Stimulated activated naive CD8-positive, alpha-beta T cell treated with anti-CD3 and anti-CD28 coated beads, Interleukin-15, Interleukin-2, amounts not matched to agents 100 U/mL and 50 U/mL, for 24 hours (primary cell): ENCODE measurements around the gene RGS19.

Experiments used
- ATAC-seq: fragments of 150-1000 bp; cut with Tn5 transposase; one replicate; pipeline ENCODE4 v1.10.0; 2021
- DNase-seq: peaks from one replicate; pipeline ENCODE4 v3.0.0; 2021

The RGS19 gene

GRCh38 chr20:64076061-64076997, 3.0 kb downstream of the RGS19 start:
- no peak for DNase-seq
- no peak for ATAC-seq

GRCh38 chr20:64075556-64075955, 3.8 kb downstream of the RGS19 start:
- ATAC-seq (no peak), DNase-seq (no peak)

- no peak for ATAC-seq
Observed at GRCh38 chr20:64074963-64075362, 4.4 kb downstream of the RGS19 start.

GRCh38 chr20:64074184-64074789, 5.0 kb downstream of the RGS19 start:
- no peak for ATAC-seq
- no peak for DNase-seq

More at GRCh38 chr20:64074963-64075362, 4.4 kb downstream of the RGS19 start:
- DNase-seq = no peak

GRCh38 chr20:64073476-64074183, 5.7 kb downstream of the RGS19 start:
- DNase-seq (no peak), ATAC-seq (no peak)

- ATAC-seq = no peak
Observed at GRCh38 chr20:64072498-64073063, 6.7 kb downstream of the RGS19 start.

GRCh38 chr20:64071341-64072332, 7.7 kb downstream of the RGS19 start:
- ATAC-seq = no peak

More at GRCh38 chr20:64072498-64073063, 6.7 kb downstream of the RGS19 start:
- no peak for DNase-seq

GRCh38 chr20:64070244-64070993, 8.9 kb downstream of the RGS19 start:
- DNase-seq = no peak
- no peak for ATAC-seq

More at GRCh38 chr20:64071341-64072332, 7.7 kb downstream of the RGS19 start:
- DNase-seq = no peak

GRCh38 chr20:64069614-64070243, 9.6 kb downstream of the RGS19 start:
- ATAC-seq = no peak
- no peak for DNase-seq

GRCh38 chr20:64069209-64069613, 10.1 kb downstream of the RGS19 start:
- DNase-seq = no peak
- no peak for ATAC-seq

GRCh38 chr20:64068386-64069208, 10.7 kb downstream of the RGS19 start:
- no peak for ATAC-seq
- DNase-seq = no peak

GRCh38 chr20:64067733-64068307, 11.5 kb downstream of the RGS19 start:
- ATAC-seq (no peak), DNase-seq (no peak)

- DNase-seq = no peak
- no peak for ATAC-seq
Observed at GRCh38 chr20:64067005-64067632, 12.2 kb downstream of the RGS19 start.

GRCh38 chr20:64065974-64066343, 13.4 kb downstream of the RGS19 start:
- peak; percentile 58 for ATAC-seq
- peak; percentile 72 for DNase-seq

- DNase-seq (no peak), ATAC-seq (no peak)
Observed at GRCh38 chr20:64065062-64065973, 14.0 kb downstream of the RGS19 start.

- DNase-seq (no peak), ATAC-seq (no peak)
Observed at GRCh38 chr20:64064145-64064698, 15.1 kb downstream of the RGS19 start.
